ENCODE data around the gene SOX1. TPM values are rescaled to one million over a fixed set of nuclear protein-coding genes. Genes with fewer than 3 reads are reported as not detected.

The SOX1 gene
- total and polyA plus RNA-seq, 4 donors, result 0.09 TPM; not detected in 3

DNA sequence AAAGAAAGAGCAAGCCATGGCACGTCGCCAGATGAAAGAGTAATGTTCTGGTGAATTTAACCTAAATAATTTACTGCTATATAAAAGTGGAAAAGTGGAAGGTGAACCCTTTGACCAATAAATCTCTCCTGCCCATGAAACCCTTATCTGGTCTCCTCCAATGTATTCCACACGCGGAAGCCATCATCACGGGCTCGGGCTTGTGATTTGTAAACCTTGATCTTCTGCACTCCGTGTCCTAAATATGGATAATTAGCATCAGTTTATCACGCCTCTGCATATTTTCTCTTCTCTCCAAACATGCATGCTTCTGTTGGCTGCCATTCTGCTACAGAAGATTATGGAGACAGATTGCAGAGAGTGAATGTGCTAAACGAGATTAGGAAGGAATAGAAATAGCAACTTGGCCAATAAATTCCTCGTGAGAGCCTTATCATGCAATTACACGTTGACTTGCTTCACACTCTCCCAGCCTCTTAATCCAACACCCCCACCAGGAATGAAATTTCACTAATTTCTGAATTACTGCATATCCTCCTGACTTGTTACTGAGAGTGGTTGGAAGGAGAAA, 34.5 kb downstream of the SOX1 start:
- no peak overlapping the region for H3K9ac ChIP-seq (ENCODE audit: insufficient read depth in 1 of 2, low read length in 2 of 2)
- TF ChIP-seq, protein P1, sequence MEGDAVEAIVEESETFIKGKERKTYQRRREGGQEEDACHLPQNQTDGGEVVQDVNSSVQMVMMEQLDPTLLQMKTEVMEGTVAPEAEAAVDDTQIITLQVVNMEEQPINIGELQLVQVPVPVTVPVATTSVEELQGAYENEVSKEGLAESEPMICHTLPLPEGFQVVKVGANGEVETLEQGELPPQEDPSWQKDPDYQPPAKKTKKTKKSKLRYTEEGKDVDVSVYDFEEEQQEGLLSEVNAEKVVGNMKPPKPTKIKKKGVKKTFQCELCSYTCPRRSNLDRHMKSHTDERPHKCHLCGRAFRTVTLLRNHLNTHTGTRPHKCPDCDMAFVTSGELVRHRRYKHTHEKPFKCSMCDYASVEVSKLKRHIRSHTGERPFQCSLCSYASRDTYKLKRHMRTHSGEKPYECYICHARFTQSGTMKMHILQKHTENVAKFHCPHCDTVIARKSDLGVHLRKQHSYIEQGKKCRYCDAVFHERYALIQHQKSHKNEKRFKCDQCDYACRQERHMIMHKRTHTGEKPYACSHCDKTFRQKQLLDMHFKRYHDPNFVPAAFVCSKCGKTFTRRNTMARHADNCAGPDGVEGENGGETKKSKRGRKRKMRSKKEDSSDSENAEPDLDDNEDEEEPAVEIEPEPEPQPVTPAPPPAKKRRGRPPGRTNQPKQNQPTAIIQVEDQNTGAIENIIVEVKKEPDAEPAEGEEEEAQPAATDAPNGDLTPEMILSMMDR (IDR thresholded peaks at IDR 0.05; ENCODE audit: control extremely low read depth, extremely low read depth), result no peak
- no peaks in the 10 kb centered on the region for H3K9me3 ChIP-seq (ENCODE audit: control insufficient read depth in 4 of 4, insufficient read depth in 3 of 4, low read length in 3 of 4)
- peaks cover 14 to 89% (median 74%) of the 10 kb centered on the region in 3 donors for H3K27me3 ChIP-seq (ENCODE audit: control insufficient read depth in 3 of 3, insufficient read depth in 3 of 3, low read length in 2 of 3)
- 49 to 54% methylated on average over 11 of the region's 11 CpGs for WGBS, 2 donors
- DNase-seq, result no peak
- H3K4me3 ChIP-seq, result no peak overlapping the region
- H3K36me3 ChIP-seq (ENCODE audit: control insufficient read depth in 4 of 4, insufficient read depth in 4 of 4, low read length in 4 of 4), result no peaks in the 10 kb centered on the region
- H3K27ac ChIP-seq (ENCODE audit: low read depth in 1 of 2, low read length in 1 of 2), result no peak overlapping the region
- H3K4me1 ChIP-seq (ENCODE audit: control insufficient read depth in 5 of 5, insufficient read depth in 5 of 5, low read length in 5 of 5), result peaks cover 0 to 16% (median 0%) of the 10 kb centered on the region in 5 donors
- ATAC-seq (ENCODE audit: insufficient read depth, low FRiP score), result no peak

DNA sequence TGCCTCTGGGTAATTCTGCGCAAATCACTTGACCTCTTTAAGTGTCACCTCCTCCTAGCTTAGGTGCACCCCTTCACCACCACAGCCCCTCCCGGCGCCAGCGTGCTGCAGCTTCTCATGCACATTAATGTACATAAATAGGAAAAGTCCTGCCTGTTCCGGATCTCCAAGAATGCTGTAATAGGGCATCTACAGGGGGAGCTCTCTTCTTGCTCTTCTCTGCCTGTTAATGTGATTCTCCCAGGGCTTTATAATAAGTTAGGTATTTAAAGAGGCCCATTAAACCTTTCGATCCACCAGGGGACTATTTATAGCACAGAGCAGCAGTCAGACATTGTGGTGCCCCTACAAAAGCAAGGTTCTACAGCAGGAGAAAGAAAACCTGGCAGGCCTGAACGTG, 35.3 kb downstream of the SOX1 start:
- H3K9ac ChIP-seq (ENCODE audit: insufficient read depth in 1 of 2, low read length in 2 of 2), result no peak overlapping the region
- WGBS, 2 donors, result 18 to 21% methylated on average over 7 of the region's 7 CpGs
- peak in 1 of 3 donors; percentile 19 for DNase-seq
- peaks cover 0 to 22% (median 0%) of the 10 kb centered on the region in 5 donors for H3K4me1 ChIP-seq (ENCODE audit: control insufficient read depth in 5 of 5, insufficient read depth in 5 of 5, low read length in 5 of 5)
- TF ChIP-seq, protein P1 (IDR thresholded peaks at IDR 0.05; ENCODE audit: control extremely low read depth, extremely low read depth), result no peak
- H3K36me3 ChIP-seq (ENCODE audit: control insufficient read depth in 4 of 4, insufficient read depth in 4 of 4, low read length in 4 of 4), result no peaks in the 10 kb centered on the region
- no peaks in the 10 kb centered on the region for H3K9me3 ChIP-seq (ENCODE audit: control insufficient read depth in 4 of 4, insufficient read depth in 3 of 4, low read length in 3 of 4)
- no peak overlapping the region for H3K27ac ChIP-seq (ENCODE audit: low read depth in 1 of 2, low read length in 1 of 2)
- peaks cover 14 to 89% (median 74%) of the 10 kb centered on the region in 3 donors for H3K27me3 ChIP-seq (ENCODE audit: control insufficient read depth in 3 of 3, insufficient read depth in 3 of 3, low read length in 2 of 3)
- H3K4me3 ChIP-seq, result no peak overlapping the region
- no peak for ATAC-seq (ENCODE audit: insufficient read depth, low FRiP score)

DNA sequence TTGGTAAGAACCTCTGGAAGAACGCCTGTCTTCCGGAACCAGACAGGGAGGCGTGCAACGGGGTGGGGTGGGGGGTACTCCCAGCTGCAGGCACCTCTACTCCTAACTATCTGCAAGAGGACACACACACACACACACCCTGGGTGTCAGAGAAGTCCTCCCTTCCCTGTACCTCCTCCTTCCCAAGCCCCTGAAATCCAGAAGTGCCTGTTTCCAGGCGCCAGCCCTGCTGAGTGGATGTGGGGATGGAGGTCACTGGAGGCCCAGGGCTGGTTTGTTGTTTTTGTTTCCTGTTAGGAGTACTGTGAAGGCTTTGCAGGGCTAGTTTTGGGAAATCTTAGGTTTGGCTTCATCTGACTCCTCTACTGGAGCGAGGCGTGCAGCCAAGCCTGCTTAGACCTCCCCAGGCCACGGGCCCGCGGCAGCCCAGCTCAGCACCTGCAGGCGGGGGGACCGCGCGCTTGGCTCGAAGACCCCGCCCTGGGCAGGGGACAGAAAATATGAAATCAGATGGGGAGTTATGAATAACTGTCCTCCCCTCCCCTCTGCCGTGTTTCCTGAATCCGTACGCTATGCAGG, 36.4 kb downstream of the SOX1 start:
- WGBS, 2 donors, result 14 to 25% methylated on average over 19 of the region's 19 CpGs
- Histone ChIP-seq H3K36me3 (ENCODE audit: control insufficient read depth in 4 of 4, insufficient read depth in 4 of 4, low read length in 4 of 4) (no peaks in the 10 kb centered on the region), H3K27me3 (ENCODE audit: control insufficient read depth in 3 of 3, insufficient read depth in 3 of 3, low read length in 2 of 3) (peaks cover 14 to 89% (median 73%) of the 10 kb centered on the region in 3 donors), H3K4me3 (no peak overlapping the region), H3K9ac (ENCODE audit: insufficient read depth in 1 of 2, low read length in 2 of 2) (no peak overlapping the region), H3K4me1 (ENCODE audit: control insufficient read depth in 5 of 5, insufficient read depth in 5 of 5, low read length in 5 of 5) (peaks cover 0 to 22% (median 0%) of the 10 kb centered on the region in 5 donors), H3K27ac (ENCODE audit: low read depth in 1 of 2, low read length in 1 of 2) (no peak overlapping the region), H3K9me3 (ENCODE audit: control insufficient read depth in 4 of 4, insufficient read depth in 3 of 4, low read length in 3 of 4) (no peaks in the 10 kb centered on the region)
- peak in 1 of 3 donors; percentile 7 for DNase-seq
- no peak for ATAC-seq (ENCODE audit: insufficient read depth, low FRiP score)
- TF ChIP-seq, protein P1 (IDR thresholded peaks at IDR 0.05; ENCODE audit: control extremely low read depth, extremely low read depth), result no peak

Measured in lung (tissue), 12 donors.